Fibroblast of lung (primary cell): ENCODE measurements around the gene SAPCD2. TPM values are rescaled to one million over a fixed set of nuclear protein-coding genes. Genes with fewer than 3 reads are reported as not detected.

Source experiments
- DNase-seq, 2 donors: peaks; one replicate each; pipeline versions ENCODE4 v3.0.0 to v3.0.0-alpha.2; 2010; ENCODE audit warnings: low read depth in 2 of 2
- H2AFZ ChIP-seq: 2 replicates; pipeline ENCODE4 v1.5.1; 2012; ENCODE audit warnings: low read length, control low read depth, inconsistent platforms
- H3K27ac ChIP-seq: 2 replicates; pipeline ENCODE4 v1.5.1; 2011; ENCODE audit warnings: low read length, control low read depth; ENCODE audit not compliant: insufficient read depth
- H3K27me3 ChIP-seq: 2 replicates; pipeline ENCODE4 v1.5.1; 2011; ENCODE audit warnings: mild to moderate bottlenecking, low read length; ENCODE audit not compliant: control insufficient read depth, insufficient read depth
- H3K36me3 ChIP-seq: 2 replicates; pipeline ENCODE4 v1.5.1; 2011; ENCODE audit warnings: low read length; ENCODE audit not compliant: control insufficient read depth, insufficient read depth
- H3K4me1 ChIP-seq: 2 replicates; pipeline ENCODE4 v1.5.1; 2011; ENCODE audit warnings: low read length; ENCODE audit not compliant: control insufficient read depth, insufficient read depth; ENCODE audit errors: extremely low read depth
- H3K4me2 ChIP-seq: 2 replicates; pipeline ENCODE4 v1.5.1; 2011; ENCODE audit warnings: low read length, control low read depth; ENCODE audit not compliant: insufficient read depth; ENCODE audit errors: extremely low read depth
- H3K4me3 ChIP-seq, 4 experiments: fragments of 200-600 bp in 1 of 4; sonication (generic) in 1 of 4; replicated peaks in 1 of 4; 2 replicates each; pipeline ENCODE4 v1.5.1; 2011 to 2016; ENCODE audit warnings: low read length in 4 of 4, low read depth in 3 of 4, mild to moderate bottlenecking in 3 of 4, control low read depth in 2 of 4, inconsistent platforms in 1 of 4, mixed read lengths in 1 of 4; ENCODE audit not compliant: insufficient read depth in 1 of 4; ENCODE audit errors: control extremely low read depth in 1 of 4
- H3K79me2 ChIP-seq: 2 replicates; pipeline ENCODE4 v1.5.1; 2012; ENCODE audit warnings: mild to moderate bottlenecking, low read length, inconsistent platforms; ENCODE audit not compliant: control insufficient read depth, insufficient read depth
- H3K9ac ChIP-seq: 2 replicates; pipeline ENCODE4 v1.5.1; 2011; ENCODE audit warnings: mild to moderate bottlenecking, low read length, control low read depth; ENCODE audit not compliant: insufficient read depth
- H3K9me3 ChIP-seq: 2 replicates; pipeline ENCODE4 v1.5.1; 2012; ENCODE audit warnings: low read depth, low read length; ENCODE audit not compliant: control insufficient read depth, insufficient read depth
- H4K20me1 ChIP-seq: 2 replicates; pipeline ENCODE4 v1.5.1; 2011; ENCODE audit warnings: low read length; ENCODE audit not compliant: control insufficient read depth, insufficient read depth; ENCODE audit errors: extremely low read depth
- CTCF ChIP-seq, 2 donors: IDR thresholded peaks in 1 of 2; conservative IDR thresholded peaks in 1 of 2; 1 replicate in 1 of 2; 2 replicates in 1 of 2; pipeline ENCODE4 v1.5.1; 2011 to 2012; ENCODE audit warnings: low read length in 2 of 2, control low read depth in 1 of 2, inconsistent platforms in 1 of 2, low read depth in 1 of 2, mild to moderate bottlenecking in 1 of 2
- EZH2 ChIP-seq: IDR thresholded peaks from 2 replicates; pipeline ENCODE4 v1.5.1; 2012; ENCODE audit warnings: low read length, control low read depth, mild to moderate bottlenecking; ENCODE audit errors: missing control alignments
- polyA plus RNA-seq, 2 donors: library from polyadenylated mRNA; depleted of rRNA in 1 of 2; stranded (reverse) in 1 of 2; unstranded in 1 of 2; fragments of >200 nt; gene quantifications; 2 replicates each; pipeline ENCODE4 v1.2.1, GENCODE V29; 2011 to 2012; ENCODE audit warnings: missing spikeins in 1 of 2
- total RNA-seq: library from RNA; depleted of rRNA; stranded (reverse); fragments of >200 nt; gene quantifications from 2 replicates; pipeline ENCODE4 v1.2.1, GENCODE V29; 2014

The SAPCD2 gene
- total and polyA plus RNA-seq, 2 donors (not counting 1 experiment from before 2014, with no cell fraction given) = 0.85 to 2.8 TPM

- Histone ChIP-seq H2AFZ (no peak overlapping the region), H3K36me3 (no peaks in the 10 kb centered on the region), H4K20me1 (no peaks in the 10 kb centered on the region), H3K9ac (no peak overlapping the region), H3K79me2 (no peaks in the 10 kb centered on the region), H3K27me3 (peaks cover 22% of the 10 kb centered on the region), H3K9me3 (no peaks in the 10 kb centered on the region), H3K27ac (no peak overlapping the region), H3K4me3 (no peak overlapping the region), H3K4me1 (peaks cover 3% of the 10 kb centered on the region), H3K4me2 (no peak overlapping the region)
- DNase-seq = no peak
- TF ChIP-seq EZH2 (no peak), CTCF (conservative IDR thresholded peaks at IDR 0.05 in 1 of 2, IDR thresholded peaks at IDR 0.05 in 1 of 2; ENCODE audit: low read depth in 1 of 2, low read length in 2 of 2) (no peak)
Observed at GRCh38 chr9:137051145-137051724, 19.1 kb downstream of the SAPCD2 start.

- Histone ChIP-seq H3K27ac (no peak overlapping the region), H3K27me3 (peaks cover 22% of the 10 kb centered on the region), H3K9ac (no peak overlapping the region), H3K79me2 (no peaks in the 10 kb centered on the region), H3K9me3 (no peaks in the 10 kb centered on the region), H3K36me3 (no peaks in the 10 kb centered on the region), H2AFZ (no peak overlapping the region), H4K20me1 (no peaks in the 10 kb centered on the region), H3K4me3 (no peak overlapping the region), H3K4me2 (no peak overlapping the region), H3K4me1 (peaks cover 4% of the 10 kb centered on the region)
- no peak for TF ChIP-seq EZH2
- TF ChIP-seq CTCF (conservative IDR thresholded peaks at IDR 0.05 in 1 of 2, IDR thresholded peaks at IDR 0.05 in 1 of 2; ENCODE audit: low read depth in 1 of 2, low read length in 2 of 2) = no peak
- no peak for DNase-seq
Observed at GRCh38 chr9:137050570-137050969, 19.8 kb downstream of the SAPCD2 start.

- Histone ChIP-seq H3K27ac (no peak overlapping the region), H3K27me3 (peaks cover 22% of the 10 kb centered on the region), H3K79me2 (peaks cover 5% of the 10 kb centered on the region), H2AFZ (no peak overlapping the region), H3K36me3 (no peaks in the 10 kb centered on the region), H3K9ac (no peak overlapping the region), H3K4me2 (no peak overlapping the region), H3K9me3 (no peaks in the 10 kb centered on the region), H4K20me1 (no peaks in the 10 kb centered on the region), H3K4me1 (peaks cover 3% of the 10 kb centered on the region), H3K4me3 (no peak overlapping the region)
- TF ChIP-seq CTCF (conservative IDR thresholded peaks at IDR 0.05 in 1 of 2, IDR thresholded peaks at IDR 0.05 in 1 of 2; ENCODE audit: low read depth in 1 of 2, low read length in 2 of 2) = peak; percentile 33 to 56
- no peak for TF ChIP-seq EZH2
- peak; percentile 19 to 58 for DNase-seq
Observed at GRCh38 chr9:137049544-137050449, 20.6 kb downstream of the SAPCD2 start.
